Measurements from ENCODE around the gene ASB3.
"Not testable (repeated sequence)": the region's sequence is repeated elsewhere in the genome, so short reads cannot be mapped to it uniquely, and the experiment has no call there.

The ASB3 gene, protein sequence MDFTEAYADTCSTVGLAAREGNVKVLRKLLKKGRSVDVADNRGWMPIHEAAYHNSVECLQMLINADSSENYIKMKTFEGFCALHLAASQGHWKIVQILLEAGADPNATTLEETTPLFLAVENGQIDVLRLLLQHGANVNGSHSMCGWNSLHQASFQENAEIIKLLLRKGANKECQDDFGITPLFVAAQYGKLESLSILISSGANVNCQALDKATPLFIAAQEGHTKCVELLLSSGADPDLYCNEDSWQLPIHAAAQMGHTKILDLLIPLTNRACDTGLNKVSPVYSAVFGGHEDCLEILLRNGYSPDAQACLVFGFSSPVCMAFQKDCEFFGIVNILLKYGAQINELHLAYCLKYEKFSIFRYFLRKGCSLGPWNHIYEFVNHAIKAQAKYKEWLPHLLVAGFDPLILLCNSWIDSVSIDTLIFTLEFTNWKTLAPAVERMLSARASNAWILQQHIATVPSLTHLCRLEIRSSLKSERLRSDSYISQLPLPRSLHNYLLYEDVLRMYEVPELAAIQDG

DNA sequence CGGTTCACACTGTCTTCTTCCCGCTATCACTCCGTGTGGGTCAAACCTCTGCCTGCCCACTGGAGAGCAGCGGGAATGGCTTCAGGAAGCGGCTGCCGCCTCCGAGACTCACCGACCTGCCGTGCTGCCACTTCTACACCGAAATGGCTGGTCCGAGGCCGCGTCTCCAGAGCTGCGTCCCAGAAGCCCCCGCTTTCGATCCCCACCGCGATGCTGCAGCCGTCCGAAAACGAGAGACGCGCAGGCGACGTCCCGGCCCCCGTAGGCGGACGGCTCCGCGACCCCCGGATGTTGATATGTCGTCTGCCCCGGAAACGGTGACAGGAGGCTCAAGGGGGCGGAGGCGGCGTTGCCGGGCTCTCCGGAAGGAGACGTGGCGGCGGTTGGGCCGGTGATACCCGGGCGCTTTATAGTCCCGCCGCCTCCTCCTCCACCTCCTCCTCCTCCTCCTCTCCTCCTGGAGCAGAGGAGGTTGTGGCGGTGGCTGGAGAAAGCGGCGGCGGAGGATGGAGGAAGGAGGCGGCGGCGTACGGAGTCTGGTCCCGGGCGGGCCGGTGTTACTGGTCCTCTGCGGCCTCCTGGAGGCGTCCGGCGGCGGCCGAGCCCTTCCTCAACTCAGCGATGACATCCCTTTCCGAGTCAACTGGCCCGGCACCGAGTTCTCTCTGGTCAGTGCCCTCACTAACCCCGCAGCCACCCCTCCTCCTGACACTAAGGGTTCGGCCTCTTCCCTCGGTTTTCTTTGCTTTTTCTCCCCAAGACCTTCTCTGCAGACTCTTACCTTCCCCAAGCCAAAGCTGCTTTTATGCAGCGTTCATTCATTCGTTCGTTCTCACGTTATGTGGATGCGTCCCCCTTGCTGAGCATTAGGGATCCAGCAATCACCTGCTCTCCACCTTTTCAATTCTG, at the start of gene ASB3, which contains the start of gene ERLEC1:
TSS of gene ASB3 (minus strand) at position 249 of the 909 bp plus-strand sequence. CDS start 21,381 bp downstream, outside the sequence.
TSS of gene ERLEC1 (plus strand) at position 340 of the 909 bp plus-strand sequence. CDS start at position 507, 167 bp downstream.
- DNase-seq (ENCODE audit: low spot score), result peak; percentile 76

DNA sequence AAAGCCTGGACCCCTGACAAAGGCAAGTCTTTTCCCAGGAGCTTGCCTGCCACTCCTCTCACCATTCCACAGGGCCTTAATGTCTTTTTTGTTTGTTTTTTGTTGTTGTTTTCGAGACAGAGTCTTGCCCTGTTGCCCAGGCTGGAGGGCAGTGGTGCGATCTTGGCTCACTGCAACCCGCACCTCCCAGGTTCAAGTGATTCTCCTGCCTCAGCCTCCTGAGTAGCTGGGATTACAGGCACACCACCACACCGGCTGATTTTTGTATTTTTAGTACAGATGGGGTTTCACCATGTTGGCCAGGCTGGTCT, 43.2 kb upstream of the ASB3 start:
- not testable (repeated sequence) for DNase-seq (ENCODE audit: low spot score)

DNA sequence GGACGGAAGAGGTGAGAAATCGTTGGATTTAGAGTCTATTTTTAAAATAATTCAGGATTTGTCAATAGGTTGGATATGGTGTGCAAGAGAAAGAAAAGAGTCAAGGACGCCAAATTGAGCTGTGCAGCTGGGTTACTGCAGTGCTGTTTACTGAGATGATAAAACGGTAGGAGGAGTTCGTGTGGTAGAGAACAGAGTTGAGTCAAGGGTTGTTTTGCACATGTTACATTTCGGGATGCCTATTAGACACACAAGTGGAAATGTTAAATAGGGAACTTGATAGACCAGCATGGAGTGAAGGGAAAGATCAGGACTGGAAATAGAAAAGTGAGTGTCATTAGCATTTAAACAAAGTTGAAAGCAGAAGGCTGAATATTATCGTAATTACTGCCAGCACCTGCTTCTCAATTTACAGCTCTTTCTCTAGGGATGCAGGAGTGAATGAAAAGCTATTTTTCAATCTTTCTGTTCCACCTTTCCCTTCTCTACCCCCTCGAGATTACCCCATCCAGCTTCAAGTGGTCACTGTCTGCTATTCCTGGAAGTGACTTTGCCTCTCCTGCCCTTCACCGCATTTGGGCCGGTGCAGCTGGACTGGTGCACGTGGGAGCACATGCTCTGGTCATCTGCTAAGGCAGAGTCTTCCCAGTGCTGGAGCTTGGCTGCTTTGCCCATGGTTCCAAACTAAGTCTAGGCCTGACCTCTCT, 42.7 kb upstream of the ASB3 start:
- DNase-seq (ENCODE audit: low spot score), result no peak

DNA sequence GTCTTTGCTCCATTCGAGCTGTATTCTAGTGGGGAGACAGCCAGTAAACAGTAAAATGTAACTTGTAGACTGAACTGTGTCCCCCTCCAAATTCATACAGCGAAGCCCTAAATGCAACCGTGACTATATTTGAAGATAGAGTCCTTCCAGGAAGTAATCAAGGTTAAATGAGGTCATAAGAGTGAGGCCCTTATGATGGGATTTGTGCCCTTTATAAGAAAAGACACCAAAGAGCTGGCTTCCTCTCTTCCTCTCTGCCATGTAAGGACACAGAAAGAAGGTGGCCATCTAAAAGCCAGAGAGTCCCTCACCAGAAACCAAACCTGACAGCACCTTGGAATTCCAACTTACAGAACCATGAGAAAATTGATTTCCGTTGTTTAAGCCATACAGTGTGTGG, 41.6 kb upstream of the ASB3 start:
- no peak for DNase-seq (ENCODE audit: low spot score)

DNA sequence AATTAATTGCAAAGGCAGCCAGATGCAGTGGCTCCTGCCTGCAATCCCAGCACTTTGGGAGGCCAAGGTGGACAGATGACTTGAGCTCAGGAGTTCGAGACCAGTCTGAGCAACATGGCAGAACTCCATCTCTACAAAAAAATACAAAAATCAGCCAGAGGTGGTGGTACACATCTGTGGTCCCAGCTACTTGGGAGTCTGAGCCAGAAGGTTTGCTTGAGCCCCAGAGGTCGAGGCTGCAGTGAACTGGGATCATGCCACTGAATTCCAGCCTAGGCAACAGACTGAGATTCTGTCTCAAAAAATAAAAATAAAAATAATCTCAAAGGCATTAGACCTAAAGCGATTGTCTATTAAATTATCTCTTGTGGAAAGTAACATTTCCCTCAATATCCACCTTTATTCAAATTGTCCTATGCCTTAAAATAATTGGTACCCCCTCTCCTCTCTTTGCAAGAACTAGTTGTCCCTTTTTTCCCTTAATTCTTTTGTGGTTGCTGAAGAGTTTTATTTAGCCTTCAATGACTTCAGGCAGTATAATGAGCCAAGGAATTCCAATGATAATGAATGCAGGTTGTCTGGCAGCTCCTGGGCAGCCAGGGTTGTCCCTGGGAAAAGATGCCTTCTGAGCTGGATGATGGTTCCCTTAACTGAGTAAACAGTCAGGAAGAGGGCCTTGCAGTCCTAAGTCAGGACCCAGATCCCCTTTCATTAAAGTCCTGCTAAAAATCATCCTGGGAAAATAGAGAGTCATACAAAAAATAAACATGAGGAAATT, 40.8 kb upstream of the ASB3 start:
- no peak for DNase-seq (ENCODE audit: low spot score)

DNA sequence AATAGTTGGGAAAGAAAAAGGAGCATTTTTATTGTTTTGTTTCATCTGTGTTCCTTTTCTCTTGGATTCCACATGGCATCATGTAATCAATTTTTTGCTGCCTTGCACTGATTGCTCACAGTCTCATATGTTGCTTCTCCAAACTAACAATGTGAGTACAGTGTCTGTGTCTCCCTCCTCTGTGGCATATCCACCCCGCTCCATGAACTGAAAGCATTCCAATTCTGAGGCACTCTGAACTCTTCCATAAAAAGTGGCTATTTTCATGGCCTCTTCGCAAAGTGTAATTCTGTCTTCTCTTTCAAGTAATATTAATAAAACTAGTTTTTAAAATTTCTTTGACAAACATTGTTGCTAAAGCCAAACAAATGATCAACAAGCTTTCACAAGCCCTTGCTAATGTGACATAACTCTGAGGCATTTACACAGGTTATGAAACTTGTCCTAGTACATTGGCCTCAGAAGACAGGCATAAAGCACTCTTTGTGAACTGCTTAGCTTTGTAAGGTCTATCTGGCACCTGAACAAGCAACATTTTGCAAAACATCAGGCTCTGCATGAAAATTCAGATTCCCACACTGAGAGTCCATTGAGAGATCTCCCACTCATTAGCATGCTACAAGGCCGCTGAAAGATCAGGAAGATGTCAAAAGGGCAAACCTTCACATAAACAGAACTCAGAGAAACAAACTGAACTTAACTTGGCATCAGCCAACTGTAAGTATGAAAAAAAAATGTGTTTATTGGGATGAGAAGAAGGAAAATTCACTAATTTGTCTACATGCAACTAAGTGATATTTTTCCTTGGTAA, 40.0 kb upstream of the ASB3 start:
- DNase-seq (ENCODE audit: low spot score), result peak; percentile 47

DNA sequence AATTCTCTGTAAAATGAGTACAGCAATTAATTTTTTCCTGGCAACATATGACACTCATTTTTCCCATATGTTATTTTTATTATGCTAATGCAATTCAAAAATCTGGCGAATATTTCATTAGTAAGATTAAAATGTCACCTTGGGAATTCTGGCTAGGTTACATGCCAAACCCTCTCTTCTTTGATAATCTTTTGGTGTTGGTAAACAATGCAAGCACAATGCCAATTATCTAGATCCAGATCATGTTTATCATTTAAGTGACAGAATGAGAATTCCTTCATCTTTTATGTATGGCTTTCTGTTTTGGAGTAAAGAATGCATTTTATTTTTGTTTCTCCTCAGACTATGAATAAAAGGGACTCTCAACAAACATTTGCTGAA, 39.3 kb upstream of the ASB3 start:
- DNase-seq (ENCODE audit: low spot score), result no peak

DNA sequence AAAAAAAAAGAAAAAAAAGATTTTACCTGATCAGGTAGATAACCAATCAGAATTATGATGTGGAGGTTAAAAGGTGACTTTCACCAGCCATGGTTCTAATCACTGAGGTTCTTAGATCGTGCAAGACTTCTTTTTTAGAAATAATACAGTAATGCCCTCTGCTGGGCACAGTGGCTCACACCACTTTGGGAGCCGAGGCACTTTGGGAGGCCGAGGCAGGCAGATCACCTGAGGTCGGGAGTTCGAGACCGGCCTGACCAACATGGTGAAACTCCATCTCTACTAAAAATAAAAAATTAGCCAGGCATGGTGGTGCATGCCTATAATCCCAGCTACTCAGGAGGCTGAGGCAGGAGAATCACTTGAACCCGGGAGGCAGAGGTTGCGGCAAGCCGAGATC, 36.9 kb upstream of the ASB3 start:
- DNase-seq (ENCODE audit: low spot score), result not testable (repeated sequence)

DNA sequence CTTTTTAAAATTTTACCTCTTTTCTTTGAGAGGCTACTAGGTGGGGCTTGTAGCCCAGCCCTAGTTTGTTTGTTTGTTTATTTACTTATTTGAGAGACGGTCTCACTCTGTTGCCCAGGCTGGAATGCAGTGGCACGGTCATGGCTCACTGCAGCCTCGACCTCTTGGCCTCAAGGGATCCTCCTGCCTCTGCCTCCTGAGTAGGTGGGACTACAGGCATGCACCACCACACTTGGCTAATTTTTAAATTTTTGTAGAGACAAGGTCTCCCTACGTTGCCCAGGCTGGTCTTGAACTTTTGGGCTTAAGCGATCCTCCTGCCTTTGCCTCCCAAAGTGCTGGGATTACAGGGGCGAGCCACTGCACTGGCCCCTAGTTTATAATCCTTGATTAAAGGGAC, 35.1 kb upstream of the ASB3 start:
- no peak for DNase-seq (ENCODE audit: low spot score)

DNA sequence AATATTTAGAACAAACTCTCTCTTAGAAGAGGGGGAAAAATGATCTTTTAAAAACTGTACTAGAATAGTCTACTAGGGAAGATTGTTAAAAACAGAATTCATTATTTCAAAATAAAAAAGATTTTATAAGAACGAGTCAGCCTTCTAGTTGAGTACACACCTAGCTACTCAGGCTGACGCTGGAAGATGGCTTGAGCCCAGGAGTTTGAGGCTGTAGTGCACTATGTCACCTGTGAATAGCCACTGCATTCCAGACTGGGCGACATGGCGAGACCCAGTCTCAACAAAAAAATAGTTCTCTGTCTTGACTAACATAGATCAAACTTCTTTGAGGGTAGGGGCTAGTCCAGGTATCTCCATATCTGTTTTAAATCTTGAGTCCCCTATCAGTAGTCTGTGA, 34.0 kb upstream of the ASB3 start:
- no peak for DNase-seq (ENCODE audit: low spot score)

DNA sequence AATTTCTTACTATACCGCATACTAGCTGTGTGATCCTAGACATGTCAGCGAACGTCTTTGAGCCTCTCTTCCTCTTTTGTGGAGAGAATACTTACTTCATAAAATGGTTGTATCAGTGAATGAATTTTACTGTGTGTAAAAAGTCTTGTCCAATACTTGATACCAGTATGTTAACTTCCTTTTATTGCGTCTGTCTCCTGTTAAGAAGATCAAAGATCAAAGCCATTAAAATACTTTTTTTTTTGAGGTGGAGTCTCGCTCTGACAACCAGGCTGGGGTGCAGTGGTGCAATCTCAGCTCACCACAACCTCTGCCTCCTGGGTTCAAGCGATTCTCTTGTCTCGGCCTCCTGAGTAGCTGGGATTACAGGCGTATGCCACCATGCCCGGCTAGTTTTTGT, 33.3 kb upstream of the ASB3 start:
- no peak for DNase-seq (ENCODE audit: low spot score)

DNA sequence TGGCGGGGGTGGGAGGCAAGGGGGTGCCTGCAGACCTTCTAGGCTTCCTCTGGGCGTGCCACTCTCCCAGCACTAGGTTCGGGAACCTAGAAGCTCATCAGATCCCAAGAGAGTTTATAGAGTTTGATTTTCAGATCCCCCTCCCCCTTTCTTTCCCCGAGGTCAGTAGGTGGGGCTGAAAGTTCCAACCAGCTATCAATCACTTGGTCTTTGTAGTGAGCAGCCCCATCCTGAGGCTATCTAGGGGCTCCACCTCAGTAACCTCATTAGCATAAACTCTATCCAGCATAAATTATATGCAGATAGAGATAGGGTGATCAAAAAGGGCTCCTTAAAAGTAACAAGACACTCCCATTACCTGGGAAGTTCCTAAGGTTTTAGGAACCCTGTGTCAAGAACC, 32.9 kb upstream of the ASB3 start:
- DNase-seq (ENCODE audit: low spot score), result no peak

DNA sequence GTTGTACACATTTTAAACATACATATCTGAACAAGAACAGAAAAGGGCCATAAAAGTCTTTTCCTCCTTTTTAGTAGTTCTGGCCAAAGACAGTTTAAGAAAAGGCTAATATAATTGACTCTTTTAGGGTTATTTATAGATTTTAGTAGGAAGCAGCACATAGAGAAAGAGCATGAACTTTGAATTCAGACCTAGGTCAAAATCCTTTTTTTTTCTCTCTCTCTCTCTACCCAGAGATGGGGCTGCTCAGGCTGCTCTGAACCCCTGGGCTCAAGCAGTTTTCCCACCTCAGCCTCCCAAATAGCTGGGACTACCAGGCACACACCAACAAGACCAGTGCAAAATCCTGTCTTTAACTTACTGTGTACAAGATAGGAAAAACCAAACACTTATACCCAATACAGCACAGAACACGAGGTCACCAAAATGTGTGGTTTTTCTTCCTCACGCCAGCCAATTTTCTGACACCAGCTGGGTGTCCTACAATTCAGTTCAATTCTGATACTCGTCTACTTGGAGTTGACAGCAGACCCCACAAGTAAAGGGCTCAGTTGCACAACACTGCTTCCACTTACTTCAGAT, 32.2 kb upstream of the ASB3 start:
- DNase-seq (ENCODE audit: low spot score), result no peak

DNA sequence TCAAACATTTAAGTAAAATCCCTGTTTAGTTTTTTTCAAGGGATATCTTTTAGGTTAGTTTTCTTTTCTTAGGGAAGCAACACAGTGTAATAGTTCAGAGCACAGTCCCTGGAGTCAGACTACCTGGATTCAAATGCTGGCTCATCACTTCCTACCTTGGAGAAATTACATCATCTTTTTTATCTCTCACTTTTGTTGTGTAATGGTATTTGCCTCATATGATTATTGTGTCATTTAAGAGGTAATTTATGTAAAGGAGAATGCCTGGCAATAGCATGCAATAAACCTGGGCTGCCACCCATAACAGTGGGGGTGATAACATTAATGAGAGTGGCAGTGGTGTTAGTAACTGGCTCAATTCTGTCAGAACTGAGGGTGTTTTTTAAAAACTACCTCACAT, 26.4 kb upstream of the ASB3 start:
- DNase-seq (ENCODE audit: low spot score), result no peak

DNA sequence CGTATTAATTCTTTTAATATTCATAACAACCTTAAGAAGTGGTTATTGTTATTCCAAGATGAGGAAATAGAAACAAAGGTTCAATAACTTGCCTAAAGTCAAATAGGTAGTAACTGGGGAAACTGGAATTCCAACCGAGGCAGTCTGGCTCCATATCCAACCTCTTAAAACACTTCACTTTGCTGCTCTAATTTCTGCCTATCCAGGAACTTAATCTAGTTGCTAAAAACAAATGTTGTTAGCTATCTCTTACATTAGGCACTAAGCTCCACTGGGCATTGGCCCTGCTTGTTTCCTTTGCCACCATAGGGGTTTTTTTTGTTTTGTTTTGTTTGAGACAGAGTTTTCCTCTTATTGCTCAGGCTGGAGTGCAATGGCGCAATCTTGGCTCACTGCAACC, 24.8 kb upstream of the ASB3 start:
- no peak for DNase-seq (ENCODE audit: low spot score)

DNA sequence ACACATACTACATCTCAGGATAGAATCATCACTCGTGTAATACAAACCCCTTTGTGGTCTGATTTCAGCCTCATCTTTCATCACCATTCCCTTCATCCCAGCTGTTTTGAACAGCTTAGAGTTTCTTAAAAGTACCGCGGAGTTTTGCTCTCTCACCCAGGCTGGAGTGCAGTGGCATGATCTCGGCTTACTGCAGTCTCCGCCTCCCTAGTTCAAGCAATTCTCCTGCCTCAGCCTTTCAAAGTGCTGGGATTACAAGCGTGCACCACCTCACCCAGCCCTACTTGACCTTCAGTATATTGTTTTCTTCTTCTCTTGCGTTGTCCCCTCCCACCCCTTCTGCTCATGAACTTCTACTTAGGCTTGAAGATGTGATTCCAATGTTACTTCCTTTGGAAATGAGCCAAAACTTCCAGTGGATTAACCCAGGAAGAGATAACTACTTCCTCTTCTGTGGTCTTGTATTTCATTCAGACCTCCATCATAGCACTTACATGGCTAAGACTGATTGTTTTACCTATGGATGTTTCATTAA, 15.9 kb upstream of the ASB3 start:
- DNase-seq (ENCODE audit: low spot score), result no peak

DNA sequence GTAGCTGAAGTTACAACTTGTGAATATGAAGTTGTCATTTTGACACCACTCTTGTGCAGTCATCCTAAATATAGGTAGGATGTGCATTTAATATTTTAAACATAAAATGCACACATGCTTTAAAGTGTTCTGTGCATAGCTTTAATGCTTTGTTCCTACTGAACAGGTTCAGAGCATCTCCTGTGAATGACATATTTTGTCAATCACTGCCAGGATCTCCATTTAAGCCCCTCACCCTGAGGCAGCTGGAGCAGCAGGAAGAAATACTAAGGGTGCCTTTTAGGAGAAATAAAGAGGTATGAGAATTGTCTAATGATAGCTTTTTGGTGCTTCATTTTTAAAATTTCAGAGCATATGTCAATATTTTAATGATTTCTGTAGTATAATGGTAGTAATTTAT, 14.8 kb upstream of the ASB3 start:
- no peak for DNase-seq (ENCODE audit: low spot score)

DNA sequence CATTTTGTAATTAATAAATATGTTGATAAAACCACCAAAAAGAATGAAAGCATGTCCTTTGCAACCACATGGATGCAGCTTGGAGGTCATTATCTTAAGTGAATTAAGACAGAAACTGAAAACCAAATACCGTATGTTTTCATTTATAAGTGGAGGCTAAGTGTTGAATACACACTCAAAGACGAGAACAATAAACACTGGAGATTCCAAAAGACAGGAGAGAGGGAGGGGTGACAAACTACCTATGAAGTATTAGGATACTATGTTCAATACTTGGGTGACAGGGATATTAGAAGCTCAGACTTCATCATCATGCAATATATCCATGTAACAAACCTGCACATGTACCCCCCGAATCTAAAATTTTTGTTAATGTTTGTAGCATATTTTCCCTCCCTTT, 7.1 kb upstream of the ASB3 start:
- no peak for DNase-seq (ENCODE audit: low spot score)

DNA sequence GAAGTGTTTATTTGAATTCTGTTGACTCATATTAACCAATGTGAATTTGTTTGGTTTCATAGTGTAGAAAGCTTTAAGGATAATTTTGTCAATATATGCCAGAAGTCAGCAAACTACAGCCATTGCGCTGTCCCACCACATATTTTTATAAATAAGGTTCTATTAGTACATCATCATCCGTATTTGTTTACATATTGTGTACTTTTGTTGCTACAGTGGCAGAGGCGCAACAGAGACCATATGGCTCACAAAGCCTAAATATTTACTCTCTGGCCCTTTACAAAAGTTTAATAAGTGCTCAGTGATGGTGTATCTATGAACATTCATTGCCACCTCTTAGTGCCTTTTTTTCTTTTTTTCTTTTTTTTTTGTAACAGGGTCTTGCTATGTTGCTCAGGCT, 6.5 kb upstream of the ASB3 start:
- no peak for DNase-seq (ENCODE audit: low spot score)
